HG03439 (cell line): ENCODE results near the gene HNF1B.
"Not testable (repeated sequence)": the region's sequence is repeated elsewhere in the genome, so short reads cannot be mapped to it uniquely, and the experiment has no call there.

Source experiments
- ATAC-seq: cut with Tn5 transposase; IDR thresholded peaks from one replicate; pipeline ENCODE4 v1.9.1; 2021; ENCODE audit warnings: mild to moderate bottlenecking, moderate library complexity; ENCODE audit not compliant: unreplicated experiment

HNF1B gene

DNA sequence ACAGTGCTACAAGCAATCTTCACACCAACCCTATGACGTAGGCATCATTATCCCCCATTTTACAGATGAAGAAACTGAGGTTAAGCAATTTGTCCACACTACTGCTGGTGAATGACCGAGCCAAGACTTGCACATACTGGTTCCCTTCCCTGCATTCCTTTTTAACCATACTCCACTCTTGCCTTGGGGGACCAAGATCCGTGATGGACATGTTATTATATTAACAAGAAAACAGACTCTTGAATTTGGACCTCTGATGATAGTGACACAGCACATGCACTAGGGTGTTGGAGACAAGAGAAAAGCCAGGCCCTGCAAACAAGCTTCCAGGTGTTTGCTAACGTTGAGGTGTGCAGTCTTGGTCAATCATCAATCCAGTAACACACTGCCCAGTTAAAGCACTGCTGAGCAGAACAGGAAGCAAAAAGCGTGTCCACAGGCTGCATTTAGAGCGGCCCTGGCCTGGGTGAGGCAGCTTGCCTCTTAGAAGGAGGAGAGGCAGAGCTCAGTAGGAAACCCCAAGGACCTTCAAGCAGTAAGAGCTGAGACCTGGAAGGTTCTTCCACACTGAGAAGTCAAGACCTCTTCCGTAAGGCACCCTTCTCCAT lies 36.7 kb downstream of the HNF1B start:
- no peak for ATAC-seq

DNA sequence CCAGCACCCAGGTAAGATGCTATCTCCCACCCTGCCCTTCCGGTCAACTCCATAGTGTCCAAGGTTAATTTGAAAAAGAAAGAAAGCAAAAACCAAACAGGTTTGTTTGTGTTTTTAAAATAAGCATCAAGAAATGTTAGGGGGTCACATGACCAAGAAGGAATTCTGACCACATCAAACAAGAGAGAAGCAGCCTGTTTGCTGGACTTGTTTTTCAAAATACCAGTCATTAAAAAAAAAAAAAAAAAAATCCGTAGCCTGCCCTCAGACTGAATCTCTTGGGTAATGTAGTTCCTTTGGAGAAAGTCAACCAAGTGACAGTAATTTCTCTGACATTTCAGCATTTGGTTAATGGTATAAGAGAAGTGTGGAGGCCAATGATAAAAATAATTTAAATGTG lies 38.4 kb downstream of the HNF1B start:
- ATAC-seq: no peak

DNA sequence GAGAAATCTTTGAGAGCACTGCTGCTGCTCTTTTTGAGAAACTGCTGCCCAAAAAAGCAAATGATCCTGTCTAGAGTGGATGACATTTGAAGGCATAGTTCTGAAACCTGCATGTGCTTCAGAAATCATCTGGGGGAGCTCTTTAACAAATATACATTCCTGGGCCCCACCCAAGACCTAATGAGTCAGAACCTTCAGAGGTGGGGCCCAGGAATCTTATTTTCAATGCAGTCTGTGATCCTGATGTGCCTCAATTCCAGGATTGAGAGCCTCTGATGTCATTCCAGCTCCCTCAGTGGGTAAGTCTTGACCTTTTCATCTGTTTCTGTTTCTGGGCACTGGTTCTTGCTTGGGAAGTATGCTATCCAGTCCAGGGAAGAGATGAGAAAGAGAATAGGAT lies 42.3 kb downstream of the HNF1B start:
- ATAC-seq: no peak

GRCh38 chr17:37701496-37701898 lies 43.4 kb downstream of the HNF1B start:
- ATAC-seq: no peak

DNA sequence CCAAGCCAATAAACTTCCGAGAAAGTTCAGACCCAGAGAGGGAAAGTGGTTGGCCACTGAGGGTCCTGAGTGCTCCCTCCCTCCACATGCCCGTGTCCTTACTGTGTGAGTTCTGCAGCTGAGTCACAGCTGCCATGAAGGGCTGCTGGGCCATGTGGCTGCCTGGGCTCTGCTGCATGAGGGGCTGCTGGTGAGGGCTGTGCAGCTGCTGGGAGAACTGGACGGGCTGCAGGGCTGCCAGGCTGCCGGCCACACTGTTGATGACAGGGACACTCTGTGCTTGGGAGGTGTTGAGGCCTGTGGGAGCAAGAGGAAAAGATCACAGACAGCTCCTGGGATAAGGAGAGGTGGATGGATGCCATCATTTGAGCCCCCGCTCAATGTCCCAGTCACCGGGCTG lies 44.0 kb downstream of the HNF1B start:
- ATAC-seq: no peak

DNA sequence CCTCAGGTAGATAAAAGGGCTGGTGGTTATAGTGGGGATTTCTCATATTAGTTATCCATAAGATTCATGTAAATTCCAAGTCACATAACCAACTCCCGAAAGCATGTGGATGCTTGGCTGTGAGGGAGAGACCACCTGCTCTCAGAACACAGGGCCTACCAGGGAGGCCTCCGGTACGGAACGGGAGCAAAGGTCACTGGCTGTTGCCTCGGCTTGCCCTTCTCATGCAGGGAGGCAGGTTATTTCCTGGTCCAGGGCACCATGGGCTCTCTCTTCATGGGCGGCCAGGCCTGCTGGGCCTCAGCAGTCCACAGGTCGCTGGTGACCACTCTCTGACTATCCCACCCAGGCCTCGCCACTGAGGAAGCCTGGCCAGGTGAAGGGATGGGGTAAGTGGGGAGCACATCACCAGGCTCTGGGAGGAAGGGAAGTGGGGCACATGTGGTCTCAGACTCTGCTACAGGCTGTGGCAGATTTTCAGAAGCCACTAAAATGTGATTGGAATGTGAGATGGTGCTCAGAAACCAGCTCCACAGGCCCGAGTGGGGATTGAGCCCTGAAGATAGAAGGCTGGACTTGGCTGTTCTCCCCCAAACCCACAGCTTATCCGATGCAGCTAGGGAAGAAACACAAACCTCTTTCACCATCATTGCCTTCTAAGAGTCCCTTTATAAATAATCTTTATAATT lies 45.4 kb downstream of the HNF1B start:
- ATAC-seq: no peak

GRCh38 chr17:37698911-37699255 lies 46.0 kb downstream of the HNF1B start:
- no peak for ATAC-seq

GRCh38 chr17:37698132-37698910 lies 46.5 kb downstream of the HNF1B start:
- no peak for ATAC-seq

- no peak for ATAC-seq
Measured at GRCh38 chr17:37697381-37697780, 47.5 kb downstream of the HNF1B start.

- ATAC-seq: no peak
Measured at GRCh38 chr17:37696366-37696765, 48.5 kb downstream of the HNF1B start.

- ATAC-seq: no peak
Measured at GRCh38 chr17:37695726-37696125, 49.1 kb downstream of the HNF1B start.

- no peak for ATAC-seq
Measured at GRCh38 chr17:37694734-37695133, 50.1 kb downstream of the HNF1B start.

DNA sequence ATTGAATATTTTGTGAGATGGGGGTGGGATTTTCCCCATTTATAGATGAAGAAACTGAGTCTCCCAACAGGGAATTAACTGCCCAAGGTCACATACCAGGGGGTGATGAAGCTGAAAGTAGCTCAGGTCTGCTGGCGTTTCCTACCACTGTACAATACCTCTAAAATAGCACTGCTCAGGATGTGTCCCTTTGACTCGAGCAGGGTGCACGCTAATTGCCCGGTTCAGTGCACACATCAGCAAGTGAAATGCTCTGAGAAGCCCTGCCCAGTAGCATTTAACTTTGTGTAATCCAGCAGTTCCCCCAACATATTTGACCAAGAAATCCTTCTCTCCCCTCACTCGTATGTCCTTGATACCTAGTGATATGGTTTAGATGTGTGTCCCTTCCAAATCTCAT lies 51.5 kb downstream of the HNF1B start:
- no peak for ATAC-seq

DNA sequence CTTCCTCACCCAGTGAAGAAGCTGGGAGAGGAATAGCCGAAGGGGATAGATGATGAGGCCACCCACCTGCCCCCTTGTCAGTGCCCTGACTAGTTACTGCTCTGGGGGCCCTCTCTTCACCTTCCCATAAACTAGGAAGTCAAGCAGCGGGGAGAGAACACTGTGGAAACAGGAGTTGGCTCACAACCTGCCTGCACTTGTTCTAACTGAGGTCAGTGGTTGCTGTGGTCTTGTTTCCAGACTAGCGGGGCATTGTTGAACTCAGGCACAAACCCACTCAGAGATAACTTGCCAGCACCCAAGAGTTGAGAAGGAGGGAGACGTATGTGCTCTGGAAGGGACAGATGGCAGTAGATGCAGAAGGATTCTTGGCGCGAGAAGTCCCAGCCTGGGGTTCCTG lies 53.1 kb downstream of the HNF1B start:
- ATAC-seq: no peak

GRCh38 chr17:37689317-37689716 lies 55.5 kb downstream of the HNF1B start:
- no peak for ATAC-seq

- ATAC-seq: no peak
Measured at GRCh38 chr17:37683454-37683984, 61.3 kb downstream of the HNF1B start.

GRCh38 chr17:37682007-37682406 lies 62.9 kb downstream of the HNF1B start:
- no peak for ATAC-seq

GRCh38 chr17:37679995-37680394 lies 64.9 kb downstream of the HNF1B start:
- ATAC-seq: not testable (repeated sequence)

DNA sequence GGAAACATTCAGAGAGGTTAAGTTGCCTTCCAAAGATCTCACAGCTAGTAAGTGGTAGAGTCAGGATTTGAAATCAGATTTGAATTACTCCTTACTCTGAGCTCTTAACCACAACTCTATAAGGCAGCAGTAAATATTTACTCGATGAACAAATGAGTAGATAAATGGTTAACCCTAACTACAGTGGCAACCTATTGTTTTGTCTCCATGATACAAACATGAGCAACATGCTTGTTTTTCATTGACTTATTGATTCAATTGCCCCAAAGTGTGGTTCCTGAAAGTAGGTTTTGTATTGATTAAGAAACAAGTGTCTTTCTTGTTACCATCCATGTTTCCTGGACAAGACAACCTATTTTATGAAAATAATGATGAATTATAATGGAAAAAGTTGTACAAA lies 66.8 kb downstream of the HNF1B start:
- ATAC-seq: no peak

- ATAC-seq: no peak
Measured at GRCh38 chr17:37677021-37677420, 67.8 kb downstream of the HNF1B start.

DNA sequence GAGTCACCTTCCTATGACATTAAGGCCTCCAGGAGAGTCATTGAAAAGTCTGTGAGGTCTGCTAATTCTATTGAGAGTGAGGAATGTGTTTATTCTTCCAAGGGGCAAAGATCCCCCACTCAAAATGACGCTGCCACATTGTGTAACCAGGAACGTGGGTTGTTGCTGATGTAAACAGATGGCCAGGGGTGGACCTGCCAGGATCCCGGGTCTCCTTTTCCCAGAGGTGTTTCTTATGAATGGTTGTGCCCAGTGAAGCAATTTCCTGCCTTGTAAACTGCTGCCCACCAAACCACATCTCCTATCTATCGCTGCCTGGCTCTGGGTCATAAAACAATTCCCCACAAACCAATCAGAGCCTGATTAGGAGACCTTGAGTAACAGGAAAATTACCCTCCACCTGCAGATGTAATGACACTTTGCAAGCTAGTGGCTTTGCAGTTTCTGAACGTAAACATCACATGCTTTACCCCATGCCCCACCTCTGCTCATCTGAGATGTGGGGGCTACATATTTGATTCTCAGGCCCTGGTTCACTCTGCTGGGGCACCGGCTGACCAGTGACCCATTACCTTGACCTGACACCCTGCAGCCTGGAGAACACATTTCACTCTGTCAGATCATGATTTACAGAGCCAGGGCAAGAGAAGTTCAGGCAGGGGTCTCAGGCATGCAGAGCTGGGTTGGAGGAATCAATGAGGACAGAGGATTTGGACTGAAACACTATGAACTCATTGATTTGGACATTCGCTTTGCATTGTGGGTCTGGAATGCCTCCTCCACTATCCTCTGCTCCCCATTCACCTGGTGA lies 68.5 kb downstream of the HNF1B start:
- ATAC-seq: no peak
